Measurements from ENCODE around the gene CTXN2.

Gene CTXN2

GRCh38 chr15:48248414-48248813 lies 56.9 kb downstream of the CTXN2 start:
- Histone ChIP-seq H3K9me3 (ENCODE audit: control insufficient read depth in 2 of 2, low read length in 2 of 2) (no peaks in the 10 kb centered on the region), H3K27me3 (ENCODE audit: control insufficient read depth in 2 of 2, insufficient read depth in 2 of 2, low read length in 2 of 2) (no peaks in the 10 kb centered on the region), H3K36me3 (ENCODE audit: control insufficient read depth in 2 of 2, insufficient read depth in 2 of 2, low read length in 2 of 2) (no peaks in the 10 kb centered on the region)

GRCh38 chr15:48250640-48251076 lies 59.2 kb downstream of the CTXN2 start:
- no peaks in the 10 kb centered on the region for H3K4me1 ChIP-seq (ENCODE audit: control insufficient read depth in 2 of 2, insufficient read depth in 2 of 2, low read length in 2 of 2)
- no peaks in the 10 kb centered on the region for H3K36me3 ChIP-seq (ENCODE audit: control insufficient read depth in 2 of 2, insufficient read depth in 2 of 2, low read length in 2 of 2)

More at GRCh38 chr15:48248414-48248813, 56.9 kb downstream of the CTXN2 start:
- Histone ChIP-seq H3K27ac (ENCODE audit: low read depth in 2 of 2, low read length in 2 of 2) (no peak overlapping the region), H3K9ac (ENCODE audit: low read depth in 1 of 2, low read length in 2 of 2) (no peak overlapping the region), H3K4me1 (ENCODE audit: control insufficient read depth in 2 of 2, insufficient read depth in 2 of 2, low read length in 2 of 2) (no peaks in the 10 kb centered on the region), H3K4me3 (ENCODE audit: low read length in 2 of 2) (no peak overlapping the region)

GRCh38 chr15:48253172-48253571 lies 61.7 kb downstream of the CTXN2 start:
- Histone ChIP-seq H3K27ac (ENCODE audit: low read depth in 2 of 2, low read length in 2 of 2) (no peak overlapping the region), H3K9ac (ENCODE audit: low read depth in 1 of 2, low read length in 2 of 2) (no peak overlapping the region), H3K4me1 (ENCODE audit: control insufficient read depth in 2 of 2, insufficient read depth in 2 of 2, low read length in 2 of 2) (no peaks in the 10 kb centered on the region), H3K27me3 (ENCODE audit: control insufficient read depth in 2 of 2, insufficient read depth in 2 of 2, low read length in 2 of 2) (no peaks in the 10 kb centered on the region), H3K36me3 (ENCODE audit: control insufficient read depth in 2 of 2, insufficient read depth in 2 of 2, low read length in 2 of 2) (no peaks in the 10 kb centered on the region), H3K9me3 (ENCODE audit: control insufficient read depth in 2 of 2, low read length in 2 of 2) (no peaks in the 10 kb centered on the region), H3K4me3 (ENCODE audit: low read length in 2 of 2) (no peak overlapping the region)

More at GRCh38 chr15:48250640-48251076, 59.2 kb downstream of the CTXN2 start:
- Histone ChIP-seq H3K9me3 (ENCODE audit: control insufficient read depth in 2 of 2, low read length in 2 of 2) (no peaks in the 10 kb centered on the region), H3K27ac (ENCODE audit: low read depth in 2 of 2, low read length in 2 of 2) (no peak overlapping the region), H3K4me3 (ENCODE audit: low read length in 2 of 2) (no peak overlapping the region), H3K27me3 (ENCODE audit: control insufficient read depth in 2 of 2, insufficient read depth in 2 of 2, low read length in 2 of 2) (no peaks in the 10 kb centered on the region), H3K9ac (ENCODE audit: low read depth in 1 of 2, low read length in 2 of 2) (no peak overlapping the region)

Data from mucosa of rectum (tissue), 2 donors.